Measurements from ENCODE around the gene TCTN3. TPM values are rescaled to one million over a fixed set of nuclear protein-coding genes. Genes with fewer than 3 reads are reported as not detected.
"Not testable (repeated sequence)": the region's sequence is repeated elsewhere in the genome, so short reads cannot be mapped to it uniquely, and the experiment has no call there.

Gene TCTN3
- total RNA-seq = 12.4 TPM
- long read RNA-seq, transcript TCTN3-207 (14 exons, 2,739 nt) = major isoform, 22 of 25 reads
- long read RNA-seq, partial matches to known transcripts = 1 of 25 reads
- long read RNA-seq, other reads (novel, unspliced or antisense) = 2 of 25 reads

GRCh38 chr10:95693668-95694534 lies at the start of gene TCTN3:
Gene TCTN3 (minus strand): TSS chr10:95693927. CDS start chr10:95693899, 28 bp downstream.
- intact Hi-C loops (cut with DNase I) = loop anchor here (1.0 to 5.0 kb wide), 3 partner anchors 148 to 348 kb away; partner anchors contain the start of gene CCNJ
- peak; percentile 99 for DNase-seq (ENCODE audit: low spot score)

GRCh38 chr10:95742962-95743535 lies 49.3 kb upstream of the TCTN3 start:
- intact Hi-C loops (cut with DNase I) = loop anchor here (5.0 kb wide), 2 partner anchors 49 to 99 kb away; no protein-coding TSS in a partner anchor

GRCh38 chr10:95742485-95742884 lies 48.8 kb upstream of the TCTN3 start:
- intact Hi-C loops (cut with DNase I) = loop anchor here (5.0 kb wide), 2 partner anchors 50 to 100 kb away; no protein-coding TSS in a partner anchor
- DNase-seq (ENCODE audit: low spot score) = no peak

More at GRCh38 chr10:95742962-95743535, 49.3 kb upstream of the TCTN3 start:
- no peak for DNase-seq (ENCODE audit: low spot score)

- intact Hi-C loops (cut with DNase I) = loop anchor here (5.0 kb wide), 2 partner anchors 50 to 100 kb away; no protein-coding TSS in a partner anchor
- DNase-seq (ENCODE audit: low spot score) = no peak
Measured at GRCh38 chr10:95741807-95742467, 48.2 kb upstream of the TCTN3 start.

GRCh38 chr10:95739056-95739455 lies 45.3 kb upstream of the TCTN3 start:
- intact Hi-C loops (cut with DNase I) = no loop called here

GRCh38 chr10:95732907-95733306 lies 39.2 kb upstream of the TCTN3 start:
- DNase-seq (ENCODE audit: low spot score); intact Hi-C loops (cut with DNase I): not testable (repeated sequence)

More at GRCh38 chr10:95739056-95739455, 45.3 kb upstream of the TCTN3 start:
- no peak for DNase-seq (ENCODE audit: low spot score)

- intact Hi-C loops (cut with DNase I) = no loop called here
- no peak for DNase-seq (ENCODE audit: low spot score)
Measured at GRCh38 chr10:95730233-95730632, 36.5 kb upstream of the TCTN3 start.

- DNase-seq (ENCODE audit: low spot score) = no peak
- intact Hi-C loops (cut with DNase I) = no loop called here
Measured at GRCh38 chr10:95729323-95730055, 35.8 kb upstream of the TCTN3 start.

- no peak for DNase-seq (ENCODE audit: low spot score)
- intact Hi-C loops (cut with DNase I) = no loop called here
Measured at GRCh38 chr10:95728526-95728925, 34.8 kb upstream of the TCTN3 start.

- DNase-seq (ENCODE audit: low spot score); intact Hi-C loops (cut with DNase I): not testable (repeated sequence)
Measured at GRCh38 chr10:95722496-95722895, 28.8 kb upstream of the TCTN3 start.

- DNase-seq (ENCODE audit: low spot score); intact Hi-C loops (cut with DNase I): not testable (repeated sequence)
Measured at GRCh38 chr10:95720745-95721144, 27.0 kb upstream of the TCTN3 start.

GRCh38 chr10:95716866-95717265 lies 23.1 kb upstream of the TCTN3 start:
- intact Hi-C loops (cut with DNase I) = no loop called here

GRCh38 chr10:95716466-95716865 lies 22.7 kb upstream of the TCTN3 start:
- no peak for DNase-seq (ENCODE audit: low spot score)
- intact Hi-C loops (cut with DNase I) = no loop called here

More at GRCh38 chr10:95716866-95717265, 23.1 kb upstream of the TCTN3 start:
- DNase-seq (ENCODE audit: low spot score) = no peak

- DNase-seq (ENCODE audit: low spot score) = no peak
- intact Hi-C loops (cut with DNase I) = no loop called here
Measured at GRCh38 chr10:95711492-95711891, 17.8 kb upstream of the TCTN3 start.

- intact Hi-C loops (cut with DNase I) = no loop called here
- DNase-seq (ENCODE audit: low spot score) = no peak
Measured at GRCh38 chr10:95706990-95707389, 13.3 kb upstream of the TCTN3 start.

GRCh38 chr10:95706573-95706972 lies 12.8 kb upstream of the TCTN3 start:
- intact Hi-C loops (cut with DNase I) = no loop called here
- DNase-seq (ENCODE audit: low spot score) = no peak

- intact Hi-C loops (cut with DNase I) = no loop called here
- DNase-seq (ENCODE audit: low spot score) = no peak
Measured at GRCh38 chr10:95698415-95698814, 4.7 kb upstream of the TCTN3 start.

GRCh38 chr10:95697429-95697828 lies 3.7 kb upstream of the TCTN3 start:
- intact Hi-C loops (cut with DNase I) = no loop called here

GRCh38 chr10:95694665-95695064 lies 938 bp upstream of the TCTN3 start:
- intact Hi-C loops (cut with DNase I) = loop anchor here (1.0 to 5.0 kb wide), 2 partner anchors 148 to 348 kb away; partner anchors contain the start of gene CCNJ
- no peak for DNase-seq (ENCODE audit: low spot score)

More at GRCh38 chr10:95697429-95697828, 3.7 kb upstream of the TCTN3 start:
- DNase-seq (ENCODE audit: low spot score) = no peak
